B cell (primary cell): ENCODE results near the gene SIGLEC14.

Experiments
- EZH2 ChIP-seq: IDR thresholded peaks from 2 replicates; pipeline ENCODE4 v1.6.1; 2012; ENCODE audit warnings: borderline replicate concordance, low read depth, mild to moderate bottlenecking, moderate library complexity, low read length; ENCODE audit not compliant: insufficient read depth, poor library complexity, severe bottlenecking
- TF ChIP-seq, protein P1 (sequence below): fragments of 200-600 bp; IDR thresholded peaks from one replicate; pipeline ENCODE4 v1.8.0; 2022; ENCODE audit warnings: antibody characterized with exemption, mild to moderate bottlenecking

DNA sequence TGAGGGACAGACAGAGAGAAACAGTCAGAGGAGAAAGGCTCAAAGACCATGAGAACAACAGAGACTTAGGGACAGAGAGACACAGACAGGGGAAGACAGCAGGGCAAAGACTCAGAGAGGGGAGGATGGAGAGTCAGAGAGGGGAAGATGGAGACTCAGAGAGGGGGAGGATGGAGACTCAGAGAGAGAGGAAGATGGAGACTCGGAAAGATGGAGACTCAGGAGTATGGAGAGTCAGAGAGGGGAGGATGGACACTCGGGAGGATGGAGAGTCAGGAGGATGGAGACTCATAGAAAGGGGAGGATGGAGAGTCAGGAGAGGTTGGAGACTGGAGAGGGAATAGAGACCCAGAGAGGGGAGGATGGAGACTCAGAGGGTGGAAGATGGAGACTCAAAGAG is 47.2 kb upstream of the SIGLEC14 start:
- TF ChIP-seq, protein P1, sequence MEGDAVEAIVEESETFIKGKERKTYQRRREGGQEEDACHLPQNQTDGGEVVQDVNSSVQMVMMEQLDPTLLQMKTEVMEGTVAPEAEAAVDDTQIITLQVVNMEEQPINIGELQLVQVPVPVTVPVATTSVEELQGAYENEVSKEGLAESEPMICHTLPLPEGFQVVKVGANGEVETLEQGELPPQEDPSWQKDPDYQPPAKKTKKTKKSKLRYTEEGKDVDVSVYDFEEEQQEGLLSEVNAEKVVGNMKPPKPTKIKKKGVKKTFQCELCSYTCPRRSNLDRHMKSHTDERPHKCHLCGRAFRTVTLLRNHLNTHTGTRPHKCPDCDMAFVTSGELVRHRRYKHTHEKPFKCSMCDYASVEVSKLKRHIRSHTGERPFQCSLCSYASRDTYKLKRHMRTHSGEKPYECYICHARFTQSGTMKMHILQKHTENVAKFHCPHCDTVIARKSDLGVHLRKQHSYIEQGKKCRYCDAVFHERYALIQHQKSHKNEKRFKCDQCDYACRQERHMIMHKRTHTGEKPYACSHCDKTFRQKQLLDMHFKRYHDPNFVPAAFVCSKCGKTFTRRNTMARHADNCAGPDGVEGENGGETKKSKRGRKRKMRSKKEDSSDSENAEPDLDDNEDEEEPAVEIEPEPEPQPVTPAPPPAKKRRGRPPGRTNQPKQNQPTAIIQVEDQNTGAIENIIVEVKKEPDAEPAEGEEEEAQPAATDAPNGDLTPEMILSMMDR = no peak
- TF ChIP-seq EZH2 = no peak
